ENCODE measurements around the gene CUEDC1.

Gene CUEDC1

GRCh38 chr17:57874058-57874419 is 81.2 kb downstream of the CUEDC1 start:
- DNase-seq = no peak

GRCh38 chr17:57873261-57874057 is 81.8 kb downstream of the CUEDC1 start:
- DNase-seq = no peak

DNA sequence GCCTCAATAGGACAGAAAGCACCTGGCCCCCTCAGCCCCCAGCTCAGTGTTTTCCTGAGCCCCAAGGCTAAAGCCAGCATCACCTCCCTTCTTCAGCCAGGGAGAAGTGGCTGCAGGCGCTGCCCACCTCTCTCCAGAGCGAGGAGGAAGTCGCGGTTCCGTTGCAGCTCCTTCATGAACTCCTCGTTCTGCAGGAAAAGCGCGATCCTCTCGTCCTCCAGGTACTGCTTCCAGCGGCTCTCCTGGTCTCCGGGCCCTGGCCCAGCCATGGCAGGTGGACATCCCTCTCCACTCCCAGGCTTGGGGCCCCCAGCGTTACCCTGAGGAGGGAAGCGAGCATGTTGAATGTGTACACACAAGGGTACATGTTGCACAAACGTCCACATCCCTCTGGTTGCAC is 82.7 kb downstream of the CUEDC1 start:
- DNase-seq = no peak

GRCh38 chr17:57871863-57872262 is 83.3 kb downstream of the CUEDC1 start:
- no peak for DNase-seq

- DNase-seq = no peak
Observed at GRCh38 chr17:57871155-57871554, 84.1 kb downstream of the CUEDC1 start.

DNA sequence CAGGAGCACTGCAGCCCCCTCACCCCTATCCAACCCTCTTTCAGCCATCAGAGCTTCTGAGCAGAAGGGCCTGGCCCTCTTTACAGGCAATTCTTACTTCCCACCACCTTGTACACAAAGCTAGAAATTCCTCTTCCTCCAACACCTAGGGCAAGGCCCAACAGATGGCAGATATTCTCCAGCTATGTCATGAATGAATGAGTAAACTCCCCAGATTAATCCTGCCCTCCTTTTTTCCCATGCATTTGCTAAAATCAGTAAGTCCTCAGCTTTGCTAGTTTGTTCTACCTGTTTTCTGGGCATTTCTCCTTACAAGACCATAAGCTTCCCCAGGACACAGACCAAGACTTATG is 85.0 kb downstream of the CUEDC1 start:
- no peak for DNase-seq

- DNase-seq = no peak
Observed at GRCh38 chr17:57869617-57870282, 85.5 kb downstream of the CUEDC1 start.

GRCh38 chr17:57868910-57869616 is 86.1 kb downstream of the CUEDC1 start:
- DNase-seq = no peak

GRCh38 chr17:57868007-57868909 is 87.0 kb downstream of the CUEDC1 start:
- peak; percentile 26 for DNase-seq

DNA sequence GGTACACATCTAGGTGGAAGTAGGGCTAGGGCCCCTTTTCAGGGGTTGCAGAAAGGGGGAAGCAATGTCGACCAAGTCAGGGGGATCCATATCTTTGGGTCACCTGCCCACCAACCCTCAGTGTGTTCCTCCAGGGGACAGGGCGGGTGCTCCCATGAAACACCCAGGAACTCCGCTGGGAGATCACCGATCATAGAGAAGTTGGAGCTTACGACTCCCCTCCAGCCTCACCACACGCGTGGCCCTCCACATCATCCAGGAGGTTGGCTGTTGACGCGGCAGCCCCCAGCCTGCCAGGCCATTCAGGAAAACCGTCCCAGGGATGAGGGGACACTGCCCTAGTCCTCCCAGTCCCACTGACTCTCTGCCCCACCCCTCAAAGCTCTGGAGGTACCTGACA is 88.1 kb downstream of the CUEDC1 start:
- no peak for DNase-seq

- DNase-seq = no peak
Observed at GRCh38 chr17:57866723-57867122, 88.5 kb downstream of the CUEDC1 start.

DNA sequence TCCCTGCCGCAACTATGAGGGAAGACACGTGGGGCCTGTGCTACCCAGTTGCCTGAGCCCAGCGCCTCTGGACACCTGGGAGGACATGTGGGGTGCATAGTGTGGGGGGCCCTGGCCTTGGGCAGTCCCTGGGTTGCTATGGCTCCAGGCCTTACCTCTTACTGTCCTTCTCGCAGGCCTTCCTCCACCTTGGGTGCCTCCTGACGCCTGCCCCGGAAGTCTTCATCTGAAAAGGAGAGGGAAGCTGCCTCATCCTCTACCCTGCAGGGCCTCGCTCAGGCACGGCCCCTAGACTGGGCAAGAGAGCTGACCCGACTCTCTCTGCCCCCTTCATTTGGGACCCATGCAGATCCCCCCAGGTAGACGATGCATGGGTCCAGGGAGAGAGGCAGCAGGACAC is 88.9 kb downstream of the CUEDC1 start:
- DNase-seq = no peak

DNA sequence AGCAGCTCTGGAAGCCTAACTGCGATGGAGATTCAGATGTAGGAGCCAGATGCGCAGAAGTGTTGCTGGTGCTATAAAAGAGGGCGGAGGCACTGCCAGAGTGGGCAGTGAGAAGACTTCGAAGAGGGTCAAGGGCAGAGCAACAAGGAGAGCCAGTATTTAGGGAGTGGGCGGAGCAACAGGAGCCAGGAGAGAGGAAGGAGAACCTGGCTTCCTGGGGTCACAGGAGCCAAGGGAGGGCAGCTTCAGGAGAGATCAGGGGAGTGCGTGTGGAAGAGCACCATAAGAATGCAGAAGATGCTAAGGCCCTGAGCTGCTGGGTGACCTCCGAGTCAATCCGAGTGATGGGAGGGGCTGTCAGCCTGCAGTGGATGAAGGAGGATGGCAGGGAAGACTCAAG is 90.9 kb downstream of the CUEDC1 start:
- DNase-seq = no peak

DNA sequence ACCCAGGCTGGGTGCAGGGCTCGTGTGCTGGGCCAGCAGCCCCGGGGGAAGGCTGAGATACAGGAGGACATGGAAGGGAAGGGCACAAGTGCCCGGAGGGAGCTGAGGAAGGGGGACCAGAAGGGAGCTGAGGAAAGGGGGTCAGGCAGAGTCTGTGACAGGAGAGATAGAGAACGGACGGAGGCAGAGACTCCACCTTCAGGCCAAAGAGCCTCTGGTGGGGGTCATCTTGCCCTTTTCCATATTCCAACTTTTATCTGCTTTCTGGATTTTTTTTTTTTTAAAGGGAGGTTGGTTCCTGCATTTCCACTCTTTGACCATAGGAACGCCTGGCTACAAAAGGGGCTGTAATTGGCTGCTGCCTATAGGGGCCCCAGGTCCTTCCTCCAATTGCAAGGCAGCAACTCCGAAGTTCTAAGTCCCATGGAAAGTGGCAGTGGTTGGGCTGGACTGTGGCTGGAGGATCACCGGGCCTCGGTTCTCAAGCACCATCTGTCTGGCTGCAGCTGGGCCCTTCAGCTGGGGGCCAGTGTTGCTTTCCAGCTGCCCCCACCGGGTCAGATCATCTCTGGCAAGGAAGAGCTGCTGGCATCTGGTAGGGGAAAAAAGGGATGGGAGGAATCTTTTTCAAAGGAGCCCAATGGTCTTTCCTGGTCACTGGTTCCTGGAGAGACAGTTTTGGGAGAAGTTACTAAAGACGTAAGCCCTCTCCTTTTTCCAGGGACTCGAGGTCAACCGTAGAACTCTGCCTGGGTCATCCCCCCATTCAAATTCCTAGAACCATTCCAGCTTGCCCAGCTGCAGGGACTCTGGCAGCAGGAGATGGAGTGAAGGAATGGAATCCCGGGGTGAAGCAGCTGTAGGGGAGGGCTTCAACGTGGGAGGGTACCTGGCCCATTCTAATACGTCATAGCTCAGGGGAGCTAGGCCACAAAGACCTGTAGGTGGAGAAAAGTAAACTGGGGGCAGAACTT is 92.2 kb downstream of the CUEDC1 start:
- no peak for DNase-seq

DNA sequence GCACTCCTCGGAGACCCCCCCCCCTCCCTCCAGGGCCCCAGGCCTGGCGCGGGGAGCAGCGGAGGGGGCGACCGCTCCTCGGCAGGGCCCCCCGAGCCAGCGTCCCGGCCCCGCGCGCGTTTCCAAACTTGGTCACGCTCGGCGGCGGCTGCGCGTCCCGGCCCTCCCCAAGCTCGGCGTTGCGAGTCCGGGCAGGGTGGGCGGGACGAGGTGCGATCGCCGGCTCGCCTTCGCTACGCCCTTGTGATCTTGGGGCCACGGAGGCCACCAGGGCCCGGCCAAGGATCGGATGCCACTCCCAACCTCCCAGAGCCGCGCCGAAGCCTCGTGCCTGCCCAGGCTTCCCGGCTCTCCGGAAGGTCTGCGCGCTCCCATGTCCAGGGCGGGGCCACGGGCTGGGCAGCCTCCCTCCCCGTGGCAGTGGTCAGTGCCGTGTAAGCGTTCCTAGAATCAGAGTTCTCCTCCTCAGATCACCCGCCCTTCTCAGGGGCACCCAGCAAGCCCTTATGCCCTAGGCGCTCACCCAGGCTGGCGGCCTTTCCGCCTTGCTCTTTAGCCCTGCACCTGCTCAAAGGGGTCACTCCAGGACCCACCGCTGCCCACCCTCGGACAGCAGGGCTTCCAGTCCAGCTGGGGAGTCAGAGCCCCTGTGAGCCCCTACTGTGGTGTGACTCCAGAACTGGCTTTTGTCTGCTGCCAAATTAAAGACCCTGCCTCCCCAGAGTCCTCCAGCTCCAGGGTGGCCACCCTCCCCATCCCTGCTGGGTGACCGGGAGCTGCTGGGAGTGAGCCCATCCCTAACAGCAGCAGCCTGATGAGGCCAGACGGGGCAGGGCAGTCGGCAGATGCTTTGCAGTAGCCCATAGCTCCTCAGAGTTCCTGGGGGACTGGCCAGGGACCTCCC is 93.2 kb downstream of the CUEDC1 start:
- DNase-seq = no peak

GRCh38 chr17:57861000-57861789 is 94.0 kb downstream of the CUEDC1 start:
- DNase-seq = peak; percentile 44

GRCh38 chr17:57860414-57860999 is 94.7 kb downstream of the CUEDC1 start:
- no peak for DNase-seq

- no peak for DNase-seq
Observed at GRCh38 chr17:57859601-57860413, 95.4 kb downstream of the CUEDC1 start.

DNA sequence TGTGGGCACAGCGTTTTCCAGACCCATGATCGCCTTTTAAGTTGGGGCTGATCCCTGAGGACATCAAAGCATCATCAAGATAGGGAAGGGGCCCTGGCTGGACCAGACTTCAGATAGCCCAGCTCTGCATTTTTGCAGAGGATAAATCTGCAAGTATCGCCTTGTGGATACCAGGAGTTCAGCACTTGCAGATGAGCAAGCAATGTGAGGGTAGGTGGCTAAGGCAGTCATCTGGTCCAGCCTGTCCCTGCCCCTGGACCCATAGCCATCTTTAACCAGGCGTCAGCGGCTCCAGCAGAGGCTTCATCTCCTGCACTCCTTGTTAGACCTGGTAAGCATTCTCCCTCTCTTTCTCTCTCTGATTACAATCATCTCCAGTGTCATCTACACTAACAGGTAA is 96.4 kb downstream of the CUEDC1 start:
- DNase-seq = no peak

Data from CD4-positive, alpha-beta T cell treated with Interleukin-10 for 1 hour (primary cell).